Astrocyte of the spinal cord (primary cell): ENCODE measurements around the gene FRMD4B.

Experiments used
- DNase-seq: peaks from one replicate; pipeline ENCODE4 v3.0.0; 2011; ENCODE audit warnings: low read depth, low spot score
- H3K4me3 ChIP-seq: 2 replicates; pipeline ENCODE4 v1.5.1; 2011; ENCODE audit warnings: low read depth, mild to moderate bottlenecking, low read length, moderate library complexity
- CTCF ChIP-seq: IDR thresholded peaks from 2 replicates; pipeline ENCODE4 v1.5.1; 2012; ENCODE audit warnings: low read depth, mild to moderate bottlenecking, low read length, inconsistent platforms
- in situ Hi-C: cut with HindIII; loops from 2 replicates; pipeline ENCODE4 v1.10.0; 2017; ENCODE audit warnings: low sequenced_read_pairs

Gene FRMD4B

GRCh38 chr3:69209413-69209812 lies 176.5 kb downstream of the FRMD4B start:
- no peak overlapping the region for H3K4me3 ChIP-seq
- in situ Hi-C loops, result no loop called here
- no peak for DNase-seq
- TF ChIP-seq CTCF, result no peak

- TF ChIP-seq CTCF, result no peak
- in situ Hi-C loops, result no loop called here
Measured at GRCh38 chr3:69207031-69207430, 178.9 kb downstream of the FRMD4B start.

DNA sequence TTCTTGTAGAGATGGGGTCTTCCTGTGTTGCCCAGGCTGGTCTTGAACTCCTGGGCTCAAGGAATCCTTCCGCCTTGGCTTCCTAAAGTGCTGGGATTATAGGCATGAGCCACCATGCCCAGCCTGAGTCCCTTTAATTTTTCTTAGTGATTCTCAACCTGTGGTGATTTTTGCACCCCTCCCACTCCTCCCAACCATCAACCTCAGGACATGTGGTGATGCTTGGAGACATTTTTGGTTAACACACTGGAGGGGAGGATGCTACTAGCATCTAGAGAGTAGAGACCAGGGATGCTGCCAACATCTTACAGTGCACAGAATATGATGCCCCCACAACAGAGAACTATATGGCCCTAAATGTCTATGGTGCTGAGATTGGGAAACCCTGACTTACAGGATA lies 180.5 kb downstream of the FRMD4B start:
- no peak for DNase-seq
- in situ Hi-C loops, result no loop called here
- H3K4me3 ChIP-seq, result no peak overlapping the region

More at GRCh38 chr3:69207031-69207430, 178.9 kb downstream of the FRMD4B start:
- H3K4me3 ChIP-seq, result no peak overlapping the region
- no peak for DNase-seq

GRCh38 chr3:69204315-69204957 lies 181.5 kb downstream of the FRMD4B start:
- in situ Hi-C loops, result no loop called here
- no peak overlapping the region for H3K4me3 ChIP-seq
- DNase-seq, result no peak

More for the DNA sequence above, 180.5 kb downstream of the FRMD4B start:
- no peak for TF ChIP-seq CTCF

DNA sequence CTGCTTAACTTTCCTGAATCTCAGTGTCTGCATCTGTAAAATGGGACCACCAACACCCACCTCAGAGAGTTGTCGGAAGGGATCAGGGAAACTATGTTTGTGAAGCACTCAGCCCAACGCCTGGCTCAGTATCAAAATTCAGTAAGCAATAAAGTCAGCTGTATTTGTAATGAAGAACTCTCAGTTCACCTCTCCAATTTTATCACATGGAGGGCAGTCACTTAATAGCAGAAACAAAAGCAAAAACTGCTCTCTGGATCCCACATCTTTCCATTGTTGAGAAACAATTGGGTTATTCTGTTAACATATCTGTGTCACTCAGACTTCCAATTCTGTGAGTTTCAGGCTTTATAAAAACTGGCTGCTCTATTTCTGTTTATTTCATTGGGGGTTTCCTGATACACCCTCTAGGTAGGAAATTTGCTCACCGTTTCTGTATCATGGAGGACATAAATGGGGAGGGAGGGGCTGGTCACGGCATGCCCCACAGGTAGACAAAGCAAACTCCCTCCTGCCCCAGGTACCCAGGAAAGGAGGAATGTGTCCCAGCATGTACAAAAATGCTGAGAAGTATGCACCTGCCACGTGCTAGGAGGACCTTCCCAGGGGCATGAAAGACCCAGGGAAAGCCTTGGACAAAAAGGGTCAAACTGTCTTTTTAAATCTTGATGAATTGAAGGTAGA lies 182.1 kb downstream of the FRMD4B start:
- TF ChIP-seq CTCF, result no peak
- no peak for DNase-seq
- no peak overlapping the region for H3K4me3 ChIP-seq
- in situ Hi-C loops, result no loop called here

More at GRCh38 chr3:69204315-69204957, 181.5 kb downstream of the FRMD4B start:
- no peak for TF ChIP-seq CTCF

- no peak for TF ChIP-seq CTCF
- no peak overlapping the region for H3K4me3 ChIP-seq
- in situ Hi-C loops, result no loop called here
- no peak for DNase-seq
Measured at GRCh38 chr3:69201658-69202057, 184.2 kb downstream of the FRMD4B start.
